Activated T-helper 1 cell treated with anti-CD3 and anti-CD28 coated beads, Interleukin-2, amount 50 U/mL, for 16 hours (primary cell): ENCODE measurements around the gene NIM1K.
"Not testable (repeated sequence)": the region's sequence is repeated elsewhere in the genome, so short reads cannot be mapped to it uniquely, and the experiment has no call there.

Experiments
- DNase-seq, 2 donors: peaks; one replicate each; pipeline ENCODE4 v3.0.0-alpha.2; 2020; ENCODE audit warnings: low read depth in 1 of 2, low spot score in 1 of 2

Gene NIM1K

GRCh38 chr5:43313035-43313853, 121.2 kb downstream of the NIM1K start, which contains the start of gene HMGCS1:
HMGCS1 (minus strand) TSS chr5:43313412; CDS start chr5:43298965, 14,447 bp downstream.
- peak; percentile 96 for DNase-seq

GRCh38 chr5:43313854-43314457, 121.9 kb downstream of the NIM1K start:
- DNase-seq = no peak

GRCh38 chr5:43314724-43315123, 122.7 kb downstream of the NIM1K start:
- DNase-seq = no peak

- no peak for DNase-seq
Observed at GRCh38 chr5:43315263-43315662, 123.2 kb downstream of the NIM1K start.

GRCh38 chr5:43315682-43316081, 123.7 kb downstream of the NIM1K start:
- DNase-seq = no peak

- DNase-seq = no peak
Observed at GRCh38 chr5:43316421-43316820, 124.4 kb downstream of the NIM1K start.

- DNase-seq = no peak
Observed at GRCh38 chr5:43320846-43321245, 128.8 kb downstream of the NIM1K start.

GRCh38 chr5:43323488-43323887, 131.5 kb downstream of the NIM1K start:
- not testable (repeated sequence) for DNase-seq

GRCh38 chr5:43325624-43326023, 133.6 kb downstream of the NIM1K start:
- DNase-seq = not testable (repeated sequence)
